Transverse colon (tissue), 3 donors: ENCODE data around the gene C1orf21.
"Not testable (repeated sequence)": the region's sequence is repeated elsewhere in the genome, so short reads cannot be mapped to it uniquely, and the experiment has no call there.

Experiments used
- EP300 ChIP-seq: sonication (generic); formaldehyde crosslinking; IDR thresholded peaks from one replicate; pipeline ENCODE4 v1.6.1; 2017; ENCODE audit warnings: antibody characterized with exemption, low read depth
- POLR2A ChIP-seq: fragments of 450-650 bp; IDR thresholded peaks from one replicate; pipeline ENCODE4 v1.6.1; 2016; ENCODE audit warnings: antibody characterized with exemption, mild to moderate bottlenecking, moderate library complexity
- TF ChIP-seq, protein P1 (sequence below), 5 experiments: fragments of 200-600 bp in 3 of 5; fragments of 450-650 bp in 2 of 5; sonication (generic) in 3 of 5; IDR thresholded peaks; 1 replicate in 2 of 5; 2 replicates in 3 of 5; pipeline ENCODE4 v1.5.1; 2016 to 2017; ENCODE audit warnings: antibody characterized with exemption in 5 of 5, inconsistent platforms in 3 of 5, mild to moderate bottlenecking in 2 of 5, moderate library complexity in 1 of 5

DNA sequence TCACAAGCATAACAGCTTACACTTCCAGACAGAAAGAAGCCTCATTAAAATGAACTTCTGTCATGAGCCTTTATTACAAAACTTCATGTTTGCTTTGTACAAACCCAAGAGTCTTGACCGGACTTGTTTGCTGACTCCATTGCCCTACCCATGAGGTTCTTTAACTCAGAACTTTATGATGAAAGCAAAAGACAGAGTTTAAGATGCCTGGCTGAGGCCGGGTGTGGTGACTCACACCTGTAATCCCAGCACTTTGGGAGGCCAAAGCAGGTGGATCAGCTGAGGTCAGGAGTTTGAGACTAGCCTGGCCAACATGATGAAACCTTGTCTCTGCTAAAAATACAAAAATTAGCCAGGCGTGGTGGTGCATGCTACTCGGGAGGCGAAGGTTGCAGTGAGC, 225.4 kb downstream of the C1orf21 start:
- TF ChIP-seq, protein P1, sequence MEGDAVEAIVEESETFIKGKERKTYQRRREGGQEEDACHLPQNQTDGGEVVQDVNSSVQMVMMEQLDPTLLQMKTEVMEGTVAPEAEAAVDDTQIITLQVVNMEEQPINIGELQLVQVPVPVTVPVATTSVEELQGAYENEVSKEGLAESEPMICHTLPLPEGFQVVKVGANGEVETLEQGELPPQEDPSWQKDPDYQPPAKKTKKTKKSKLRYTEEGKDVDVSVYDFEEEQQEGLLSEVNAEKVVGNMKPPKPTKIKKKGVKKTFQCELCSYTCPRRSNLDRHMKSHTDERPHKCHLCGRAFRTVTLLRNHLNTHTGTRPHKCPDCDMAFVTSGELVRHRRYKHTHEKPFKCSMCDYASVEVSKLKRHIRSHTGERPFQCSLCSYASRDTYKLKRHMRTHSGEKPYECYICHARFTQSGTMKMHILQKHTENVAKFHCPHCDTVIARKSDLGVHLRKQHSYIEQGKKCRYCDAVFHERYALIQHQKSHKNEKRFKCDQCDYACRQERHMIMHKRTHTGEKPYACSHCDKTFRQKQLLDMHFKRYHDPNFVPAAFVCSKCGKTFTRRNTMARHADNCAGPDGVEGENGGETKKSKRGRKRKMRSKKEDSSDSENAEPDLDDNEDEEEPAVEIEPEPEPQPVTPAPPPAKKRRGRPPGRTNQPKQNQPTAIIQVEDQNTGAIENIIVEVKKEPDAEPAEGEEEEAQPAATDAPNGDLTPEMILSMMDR (IDR thresholded peaks at IDR 0.05), result not testable (repeated sequence)
- TF ChIP-seq POLR2A, EP300: not testable (repeated sequence)
